Testis (tissue), 5 donors: Measurements from ENCODE around the gene SEPTIN8. TPM values are rescaled to one million over a fixed set of nuclear protein-coding genes. Genes with fewer than 3 reads are reported as not detected.

ENCODE experiments used
- DNase-seq: peaks from one replicate; pipeline ENCODE4 v3.0.0-alpha.2; 2019
- H3K27ac ChIP-seq, 2 donors: fragments of 200-600 bp; sonication (generic); one replicate each; pipeline ENCODE4 v1.5.1; 2019
- H3K27me3 ChIP-seq: fragments of 200-600 bp; sonication (generic); one replicate; pipeline ENCODE4 v1.5.1; 2019
- H3K36me3 ChIP-seq: fragments of 200-600 bp; sonication (generic); one replicate; pipeline ENCODE4 v1.5.1; 2017; ENCODE audit warnings: low read depth; ENCODE audit errors: missing control alignments
- H3K4me1 ChIP-seq: fragments of 200-600 bp; sonication (generic); one replicate; pipeline ENCODE4 v1.5.1; 2019
- H3K4me3 ChIP-seq, 2 donors: fragments of 200-600 bp; sonication (generic); one replicate each; pipeline ENCODE4 v1.5.1; 2017 to 2019
- H3K9me3 ChIP-seq: fragments of 200-600 bp; sonication (generic); one replicate; pipeline ENCODE4 v1.5.1; 2017
- CTCF ChIP-seq, 3 experiments: fragments of 450-650 bp in 2 of 3; fragments of 200-600 bp in 1 of 3; sonication (generic) in 1 of 3; IDR thresholded peaks; one replicate each; pipeline ENCODE4 v1.5.1; 2016 to 2019; ENCODE audit warnings: antibody characterized with exemption in 3 of 3, mild to moderate bottlenecking in 2 of 3, moderate library complexity in 1 of 3
- POLR2A ChIP-seq: fragments of 450-650 bp; IDR thresholded peaks from one replicate; pipeline ENCODE4 v1.6.1; 2017; ENCODE audit warnings: antibody characterized with exemption, mild to moderate bottlenecking, moderate library complexity
- WGBS, 2 donors: methylation state at CpG; one replicate each; pipeline ENCODE4 v1.1.5; 2018; 5-methylcytosine and 5-hydroxymethylcytosine counted together
- intact Hi-C: fragments of 100-400 bp; cut with DNase I; formaldehyde crosslinking; loops from one replicate; pipeline ENCODE4 v1.15.1; 2023; ENCODE audit warnings: low total_unique reads
- long read RNA-seq, 2 donors: transcript quantifications; one replicate each; lab custom pipeline, GENCODE V29; 2026
- polyA plus RNA-seq: library from polyadenylated mRNA; stranded (reverse); fragments of 350-450 nt; fragmentation: Illumina TruSeq; extraction: RNeasy Lipid Tissue Mini Kit (QIAGEN cat#74804); gene quantifications from one replicate; pipeline ENCODE4 v1.2.3, GENCODE V29; 2014; ENCODE audit warnings: low read depth, low replicate concordance; ENCODE audit not compliant: insufficient read depth
- total RNA-seq, 2 donors: library from RNA; depleted of rRNA; stranded (reverse); fragments of >200 nt; gene quantifications; one replicate each; pipeline ENCODE4 v1.2.3, GENCODE V29; 2016

The SEPTIN8 gene
- 10 to 100 TPM; 12.4 to 13.9 TPM for total RNA-seq
- 16.4 TPM for polyA plus RNA-seq
- long read RNA-seq, donor 1, full-length matches to known transcripts = 8 of 8 reads
- long read RNA-seq, donor 1, partial matches to known transcripts = 0 of 8 reads
- long read RNA-seq, donor 1, other reads (novel, unspliced or antisense) = 0 of 8 reads
- long read RNA-seq, donor 2, full-length matches to known transcripts = 3 of 3 reads
- long read RNA-seq, donor 2, partial matches to known transcripts = 0 of 3 reads
- long read RNA-seq, donor 2, other reads (novel, unspliced or antisense) = 0 of 3 reads

GRCh38 chr5:132777209-132778069 lies at the start of gene SEPTIN8:
Gene SEPTIN8 (minus strand): TSS chr5:132777239. CDS start chr5:132777137, 102 bp downstream.
- Histone ChIP-seq H3K9me3 (no peaks in the 10 kb centered on the region), H3K27ac (peak within 1 kb of the TSS; percentile 24 to 71), H3K4me1 (peaks cover 13% of the 10 kb centered on the region), H3K27me3 (no peaks in the 10 kb centered on the region), H3K36me3 (no peaks in the 10 kb centered on the region), H3K4me3 (peak within 1 kb of the TSS; percentile 75 to 82)
- TF ChIP-seq CTCF (IDR thresholded peaks at IDR 0.05) (no peak), POLR2A (no peak)
- peak; percentile 44 for DNase-seq
- WGBS, 2 donors = 1 to 4% methylated on average over 23 to 76 of the region's 82 CpGs
- intact Hi-C loops = no loop called here

GRCh38 chr5:132826424-132827082 lies 49.5 kb upstream of the SEPTIN8 start:
- peaks cover 9% of the 10 kb centered on the region for H3K4me1 ChIP-seq
- TF ChIP-seq POLR2A = no peak
- DNase-seq = no peak
- 62 to 69% methylated on average over 6 of the region's 6 CpGs for WGBS, 2 donors
- H3K9me3 ChIP-seq = no peaks in the 10 kb centered on the region
- H3K4me3 ChIP-seq = no peak overlapping the region
- no peak overlapping the region for H3K27ac ChIP-seq
- no peaks in the 10 kb centered on the region for H3K27me3 ChIP-seq
- intact Hi-C loops = no loop called here
- no peaks in the 10 kb centered on the region for H3K36me3 ChIP-seq

GRCh38 chr5:132825834-132826391 lies 48.9 kb upstream of the SEPTIN8 start:
- H3K4me3 ChIP-seq = peak overlapping the region in 1 of 2 donors; percentile 21
- H3K27ac ChIP-seq = no peak overlapping the region
- no peaks in the 10 kb centered on the region for H3K27me3 ChIP-seq
- intact Hi-C loops = no loop called here
- peaks cover 9% of the 10 kb centered on the region for H3K4me1 ChIP-seq
- H3K36me3 ChIP-seq = no peaks in the 10 kb centered on the region
- 67% methylated on average over 43 of the region's 43 CpGs; no CpG with 5 or more reads in 1 of the 2 donors for WGBS, 2 donors
- no peak for DNase-seq
- TF ChIP-seq CTCF (IDR thresholded peaks at IDR 0.05) (no peak), POLR2A (no peak)
- H3K9me3 ChIP-seq = no peaks in the 10 kb centered on the region

- no peaks in the 10 kb centered on the region for H3K9me3 ChIP-seq
- no peaks in the 10 kb centered on the region for H3K27me3 ChIP-seq
- no peak for TF ChIP-seq CTCF (IDR thresholded peaks at IDR 0.05)
- no peak for TF ChIP-seq POLR2A
- H3K36me3 ChIP-seq = no peaks in the 10 kb centered on the region
- intact Hi-C loops = no loop called here
- 36 to 64% methylated on average over 25 to 40 of the region's 71 CpGs for WGBS, 2 donors
- peaks cover 9% of the 10 kb centered on the region for H3K4me1 ChIP-seq
- no peak for DNase-seq
- H3K4me3 ChIP-seq = peak overlapping the region in 1 of 2 donors; percentile 21
- no peak overlapping the region for H3K27ac ChIP-seq
These were observed 48.2 kb upstream of the SEPTIN8 start for GRCh38 chr5:132825033-132825833.
